GM11168 (cell line): ENCODE results near the gene TOM1.
"Not testable (repeated sequence)": the region's sequence is repeated elsewhere in the genome, so short reads cannot be mapped to it uniquely, and the experiment has no call there.

Experiments used
- in situ Hi-C: fragments of 300-500 bp; cut with MboI; formaldehyde crosslinking; loops from one replicate; pipeline ENCODE4 v1.12.0; 2022; ENCODE audit warnings: low sequenced_read_pairs; ENCODE audit not compliant: unreplicated experiment

The TOM1 gene

GRCh38 chr22:35386670-35387288 lies 87.1 kb downstream of the TOM1 start:
- in situ Hi-C loops = no loop called here

- in situ Hi-C loops = no loop called here
Observed at GRCh38 chr22:35390933-35391332, 91.2 kb downstream of the TOM1 start.

GRCh38 chr22:35392357-35392756 lies 92.7 kb downstream of the TOM1 start:
- in situ Hi-C loops = no loop called here

- in situ Hi-C loops = no loop called here
Observed at GRCh38 chr22:35393116-35394010, 93.7 kb downstream of the TOM1 start.

GRCh38 chr22:35394011-35394312 lies 94.3 kb downstream of the TOM1 start:
- in situ Hi-C loops = no loop called here

GRCh38 chr22:35394810-35395563 lies 95.3 kb downstream of the TOM1 start:
- in situ Hi-C loops = no loop called here

- in situ Hi-C loops = not testable (repeated sequence)
Observed at GRCh38 chr22:35396622-35397021, 96.9 kb downstream of the TOM1 start.

- in situ Hi-C loops = no loop called here
Observed at GRCh38 chr22:35397095-35397904, 97.6 kb downstream of the TOM1 start.
